CD14-positive monocyte (primary cell): ENCODE measurements around the gene RNF40. TPM values are rescaled to one million over a fixed set of nuclear protein-coding genes. Genes with fewer than 3 reads are reported as not detected.
A peak's percentile ranks its signal among the peaks of the same experiment; 100 is the strongest.

Experiments used
- DNase-seq, 3 donors: peaks; one replicate each; pipeline ENCODE4 v3.0.0-alpha.2; 2011 to 2022
- H2AFZ ChIP-seq: 2 replicates; pipeline ENCODE4 v1.6.0; 2012; ENCODE audit warnings: mild to moderate bottlenecking, low read depth, low read length, inconsistent platforms; ENCODE audit not compliant: insufficient read depth, poor library complexity, severe bottlenecking
- H3K27ac ChIP-seq, 2 donors: 1 replicate in 1 of 2; 2 replicates in 1 of 2; pipeline ENCODE4 v1.5.1; 2012 to 2013; ENCODE audit warnings: low read length in 2 of 2, control low read depth in 1 of 2, inconsistent platforms in 1 of 2, low read depth in 1 of 2, mild to moderate bottlenecking in 1 of 2
- H3K27me3 ChIP-seq, 2 donors: one replicate each; pipeline versions ENCODE4 v1.6.0 to v1.6.1; 2011 to 2013; ENCODE audit warnings: low read length in 2 of 2; ENCODE audit not compliant: control insufficient read depth in 2 of 2, insufficient read depth in 2 of 2
- H3K36me3 ChIP-seq, 2 donors: replicated peaks in 1 of 2; 1 replicate in 1 of 2; 2 replicates in 1 of 2; pipeline versions ENCODE4 v1.5.1 to v1.6.1; 2012 to 2013; ENCODE audit warnings: low read length in 2 of 2, control low read depth in 1 of 2, inconsistent platforms in 1 of 2, mild to moderate bottlenecking in 1 of 2; ENCODE audit not compliant: insufficient read depth in 2 of 2, control insufficient read depth in 1 of 2
- H3K4me1 ChIP-seq, 2 donors: 1 replicate in 1 of 2; 2 replicates in 1 of 2; pipeline versions ENCODE4 v1.5.1 to v1.6.1; 2012 to 2013; ENCODE audit warnings: low read length in 2 of 2, control low read depth in 1 of 2, inconsistent platforms in 1 of 2, mild to moderate bottlenecking in 1 of 2, moderate library complexity in 1 of 2; ENCODE audit not compliant: insufficient read depth in 2 of 2, control insufficient read depth in 1 of 2
- H3K4me2 ChIP-seq: replicated peaks from 2 replicates; pipeline ENCODE3; 2012; ENCODE audit warnings: low read length, moderate library complexity, mild to moderate bottlenecking; ENCODE audit not compliant: poor library complexity, severe bottlenecking; ENCODE audit errors: extremely low read depth
- H3K4me3 ChIP-seq, 3 experiments: fragments of 200-600 bp in 1 of 3; sonication (generic) in 1 of 3; replicated peaks in 1 of 3; 1 replicate in 2 of 3; 2 replicates in 1 of 3; pipeline ENCODE4 v1.5.1; 2011 to 2013; ENCODE audit warnings: low read length in 3 of 3, mild to moderate bottlenecking in 3 of 3, control low read depth in 2 of 3, low read depth in 2 of 3, inconsistent platforms in 1 of 3, moderate library complexity in 1 of 3
- H3K79me2 ChIP-seq: 2 replicates; pipeline ENCODE4 v1.6.0; 2012; ENCODE audit warnings: mild to moderate bottlenecking, control low read depth, inconsistent platforms, low read length, moderate library complexity; ENCODE audit not compliant: insufficient read depth
- H3K9ac ChIP-seq: 2 replicates; pipeline ENCODE4 v1.6.0; 2017; ENCODE audit warnings: low read length, mild to moderate bottlenecking; ENCODE audit not compliant: insufficient read depth, poor library complexity, severe bottlenecking
- H3K9me3 ChIP-seq, 2 donors: replicated peaks in 1 of 2; 1 replicate in 1 of 2; 2 replicates in 1 of 2; pipeline versions ENCODE4 v1.5.1 to v1.6.1; 2012 to 2013; ENCODE audit warnings: low read length in 2 of 2, control low read depth in 1 of 2; ENCODE audit not compliant: control insufficient read depth in 1 of 2, insufficient read depth in 1 of 2
- H4K20me1 ChIP-seq: 2 replicates; pipeline ENCODE4 v1.6.0; 2012; ENCODE audit warnings: mild to moderate bottlenecking, low read length, control low read depth, moderate library complexity; ENCODE audit not compliant: insufficient read depth
- H3K27ac Mint-ChIP-seq, 7 donors: one replicate each; pipeline ENCODE4 v1.8.0; 2020; ENCODE audit warnings: mild to moderate bottlenecking in 7 of 7, mixed read lengths in 7 of 7, moderate library complexity in 6 of 7, inconsistent platforms in 2 of 7
- H3K27me3 Mint-ChIP-seq, 3 donors: one replicate each; pipeline ENCODE4 v1.8.0; 2021 to 2022; ENCODE audit warnings: low read depth in 3 of 3, mild to moderate bottlenecking in 3 of 3, mixed read lengths in 3 of 3, moderate library complexity in 3 of 3, inconsistent platforms in 1 of 3
- H3K36me3 Mint-ChIP-seq, 2 donors: one replicate each; pipeline ENCODE4 v1.8.0; 2020; ENCODE audit warnings: mixed read lengths in 2 of 2, inconsistent platforms in 1 of 2, mild to moderate bottlenecking in 1 of 2
- H3K4me1 Mint-ChIP-seq: one replicate; pipeline ENCODE4 v1.8.0; 2020; ENCODE audit warnings: mild to moderate bottlenecking, mixed read lengths
- H3K4me3 Mint-ChIP-seq, 2 donors: one replicate each; pipeline ENCODE4 v1.8.0; 2020; ENCODE audit warnings: mild to moderate bottlenecking in 2 of 2, mixed read lengths in 2 of 2, moderate library complexity in 1 of 2
- H3K9me3 Mint-ChIP-seq, 7 donors: one replicate each; pipeline ENCODE4 v1.8.0; 2020 to 2022; ENCODE audit warnings: mixed read lengths in 7 of 7, mild to moderate bottlenecking in 6 of 7, moderate library complexity in 6 of 7, inconsistent platforms in 2 of 7
- WGBS: methylation state at CpG from one replicate; pipeline ENCODE4 v1.1.5; 2013; ENCODE audit warnings: missing lambda C conversion rate; ENCODE audit not compliant: insufficient coverage; 5-methylcytosine and 5-hydroxymethylcytosine counted together
- intact Hi-C, 2 donors: fragments of 100-400 bp; cut with micrococcal nuclease; formaldehyde crosslinking; loops; one replicate each; pipeline versions ENCODE4 v1.15.0 to v1.15.1; 2023
- polyA plus RNA-seq, 3 donors: library from polyadenylated mRNA; depleted of rRNA in 1 of 3; unstranded in 2 of 3; stranded (reverse) in 1 of 3; fragments of 300-500 nt in 2 of 3; fragments of >200 nt in 1 of 3; fragmentation: Illumina TruSeq in 2 of 3; gene quantifications; 1 replicate in 2 of 3; 2 replicates in 1 of 3; pipeline ENCODE4 v1.2.3, GENCODE V29; 2012 to 2021
- TF ChIP-seq, protein P1 (sequence below): fragments of 200-600 bp; IDR thresholded peaks from one replicate; pipeline ENCODE4 v1.8.0; 2022; ENCODE audit warnings: antibody characterized with exemption, mild to moderate bottlenecking

Gene RNF40
- polyA plus RNA-seq, 3 donors: 14.8 to 53.5 (median 34.9) TPM

DNA sequence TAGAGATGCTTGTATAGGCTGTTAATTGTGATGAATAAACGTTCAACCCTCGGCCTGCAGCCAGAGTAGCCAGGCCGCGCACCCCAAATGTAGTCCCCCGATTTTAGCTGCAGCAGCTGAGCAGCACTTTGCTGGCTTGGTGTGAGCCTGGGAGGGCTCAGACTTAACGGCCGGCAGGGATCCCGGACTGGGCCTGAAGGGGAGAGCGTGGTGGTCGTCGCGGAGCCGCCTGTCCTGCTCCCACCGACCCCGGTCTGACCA lies 12.9 kb downstream of the RNF40 start:
- 15% methylated on average over 15 of the region's 15 CpGs for WGBS
- Histone ChIP-seq H3K9me3 (no peaks in the 10 kb centered on the region), H3K4me2 (peak overlapping the region; percentile 95), H3K79me2 (peaks cover 8% of the 10 kb centered on the region), H3K27ac (peak overlapping the region; percentile 19 to 63), H2AFZ (peak overlapping the region; percentile 65), H3K27me3 (no peaks in the 10 kb centered on the region), H4K20me1 (peaks cover 36% of the 10 kb centered on the region), H3K4me3 (peak overlapping the region; percentile 32 to 78 (median 53)), H3K4me1 (peaks cover 22 to 35% of the 10 kb centered on the region in 2 donors), H3K36me3 (peaks cover 42 to 46% of the 10 kb centered on the region in 2 donors), H3K9ac (peak overlapping the region; percentile 68)
- Mint-ChIP-seq H3K27ac (peak overlapping the region in 5 of 7 donors; percentile 67 to 92 (median 83)), H3K36me3 (peaks cover 37 to 46% of the 10 kb centered on the region in 2 donors), H3K9me3 (no peaks in the 10 kb centered on the region), H3K4me1 (peaks cover 47% of the 10 kb centered on the region), H3K4me3 (peak overlapping the region; percentile 93 to 97), H3K27me3 (peaks cover 0 to 3% (median 2%) of the 10 kb centered on the region in 3 donors)
- intact Hi-C loops: no loop called here
- TF ChIP-seq, protein P1, sequence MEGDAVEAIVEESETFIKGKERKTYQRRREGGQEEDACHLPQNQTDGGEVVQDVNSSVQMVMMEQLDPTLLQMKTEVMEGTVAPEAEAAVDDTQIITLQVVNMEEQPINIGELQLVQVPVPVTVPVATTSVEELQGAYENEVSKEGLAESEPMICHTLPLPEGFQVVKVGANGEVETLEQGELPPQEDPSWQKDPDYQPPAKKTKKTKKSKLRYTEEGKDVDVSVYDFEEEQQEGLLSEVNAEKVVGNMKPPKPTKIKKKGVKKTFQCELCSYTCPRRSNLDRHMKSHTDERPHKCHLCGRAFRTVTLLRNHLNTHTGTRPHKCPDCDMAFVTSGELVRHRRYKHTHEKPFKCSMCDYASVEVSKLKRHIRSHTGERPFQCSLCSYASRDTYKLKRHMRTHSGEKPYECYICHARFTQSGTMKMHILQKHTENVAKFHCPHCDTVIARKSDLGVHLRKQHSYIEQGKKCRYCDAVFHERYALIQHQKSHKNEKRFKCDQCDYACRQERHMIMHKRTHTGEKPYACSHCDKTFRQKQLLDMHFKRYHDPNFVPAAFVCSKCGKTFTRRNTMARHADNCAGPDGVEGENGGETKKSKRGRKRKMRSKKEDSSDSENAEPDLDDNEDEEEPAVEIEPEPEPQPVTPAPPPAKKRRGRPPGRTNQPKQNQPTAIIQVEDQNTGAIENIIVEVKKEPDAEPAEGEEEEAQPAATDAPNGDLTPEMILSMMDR: no peak
- no peak for DNase-seq

DNA sequence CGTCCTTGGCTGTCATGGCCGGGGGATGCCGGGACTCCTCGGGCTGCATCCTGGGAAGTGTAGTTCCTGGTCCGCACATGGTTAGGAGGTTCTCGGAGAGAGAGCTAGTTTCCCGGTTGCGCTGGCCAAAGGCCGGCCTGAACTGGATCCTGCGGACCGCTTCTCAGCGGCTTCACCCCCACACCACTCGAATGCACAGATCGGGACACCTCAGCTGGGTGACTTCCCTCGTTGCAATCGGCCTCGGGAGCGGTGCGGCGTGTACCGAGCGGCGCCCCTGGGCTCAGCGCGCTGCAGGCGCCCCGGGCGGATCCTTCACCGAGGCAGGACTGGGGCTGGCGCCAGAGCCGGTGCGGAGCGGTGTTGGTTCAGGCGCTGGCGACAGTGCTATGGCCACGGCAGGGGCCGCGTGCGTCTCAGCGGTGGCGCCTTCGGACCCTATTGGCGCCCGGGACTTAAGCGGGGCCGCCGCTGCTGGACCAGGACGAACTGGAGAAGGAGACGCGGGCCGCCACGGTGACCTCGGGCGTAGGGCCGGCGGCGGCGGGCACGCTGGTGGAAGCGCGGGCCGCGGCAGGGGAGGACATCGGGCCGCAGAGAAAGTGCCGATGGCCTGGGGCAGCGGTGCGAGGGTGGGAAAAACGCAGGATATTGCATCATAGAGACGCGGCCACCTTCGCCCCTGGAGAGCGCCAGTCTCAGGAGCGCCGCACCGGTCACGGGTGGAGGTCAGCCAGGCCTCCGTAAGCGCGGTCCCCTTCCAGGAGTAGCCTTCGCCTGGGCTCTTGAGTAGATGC lies 13.5 kb downstream of the RNF40 start:
- peak overlapping the region; percentile 67 to 92 (median 83) for H3K27ac Mint-ChIP-seq
- Histone ChIP-seq H3K9ac (peak overlapping the region; percentile 68), H3K36me3 (peaks cover 36 to 40% of the 10 kb centered on the region in 2 donors), H3K27me3 (no peaks in the 10 kb centered on the region), H3K4me1 (peaks cover 28 to 40% of the 10 kb centered on the region in 2 donors), H3K4me2 (peak overlapping the region; percentile 95), H2AFZ (peak overlapping the region; percentile 65), H3K9me3 (no peaks in the 10 kb centered on the region), H3K27ac (peak overlapping the region; percentile 19 to 63), H4K20me1 (peaks cover 36% of the 10 kb centered on the region), H3K4me3 (peak overlapping the region; percentile 32 to 78 (median 53)), H3K79me2 (peaks cover 8% of the 10 kb centered on the region)
- WGBS: under 1% methylated on average over 81 of the region's 81 CpGs
- peaks cover 0 to 3% (median 2%) of the 10 kb centered on the region in 3 donors for H3K27me3 Mint-ChIP-seq
- peaks cover 33 to 41% of the 10 kb centered on the region in 2 donors for H3K36me3 Mint-ChIP-seq
- DNase-seq: peak; percentile 55 to 66 (median 63)
- TF ChIP-seq, protein P1: no peak
- H3K4me1 Mint-ChIP-seq: peaks cover 52% of the 10 kb centered on the region
- intact Hi-C loops: no loop called here
- H3K4me3 Mint-ChIP-seq: peak overlapping the region; percentile 93 to 97
- no peaks in the 10 kb centered on the region for H3K9me3 Mint-ChIP-seq
